DOHH2 (cell line): ENCODE measurements around the gene CNTN5.

Experiments
- EZH2phosphoT487 ChIP-seq: fragments of 200-600 bp; sonication (generic); IDR thresholded peaks from 2 replicates; pipeline ENCODE4 v1.6.1; 2017; ENCODE audit warnings: borderline replicate concordance, mild to moderate bottlenecking, antibody characterized with exemption, low read length, moderate library complexity, mixed read lengths
- TF ChIP-seq, protein P1 (sequence below): fragments of 200-600 bp; sonication (generic); IDR thresholded peaks from one replicate; pipeline ENCODE4 v1.5.1; 2014; ENCODE audit warnings: antibody characterized with exemption, mild to moderate bottlenecking, low read depth, low read length; ENCODE audit not compliant: poor library complexity, severe bottlenecking

DNA sequence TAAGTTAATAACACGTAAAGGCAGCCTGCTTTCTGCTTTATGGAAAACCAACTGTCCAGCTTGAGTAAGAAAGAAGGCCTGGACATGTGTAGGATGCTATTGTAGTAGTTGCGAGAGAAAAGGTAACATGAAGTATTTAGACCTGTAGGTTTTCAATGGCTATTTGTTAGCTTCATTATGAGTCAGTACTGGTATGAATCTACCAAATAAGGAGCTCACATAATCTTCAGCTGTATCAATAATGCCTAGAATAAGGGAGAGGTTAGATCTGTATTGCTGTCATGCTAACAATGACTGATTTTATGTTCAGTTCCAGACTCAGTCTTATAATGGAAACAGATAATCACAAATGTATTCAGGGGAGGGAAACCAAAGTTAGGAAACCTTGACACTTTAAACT lies 550.3 kb downstream of the CNTN5 start:
- TF ChIP-seq, protein P1, sequence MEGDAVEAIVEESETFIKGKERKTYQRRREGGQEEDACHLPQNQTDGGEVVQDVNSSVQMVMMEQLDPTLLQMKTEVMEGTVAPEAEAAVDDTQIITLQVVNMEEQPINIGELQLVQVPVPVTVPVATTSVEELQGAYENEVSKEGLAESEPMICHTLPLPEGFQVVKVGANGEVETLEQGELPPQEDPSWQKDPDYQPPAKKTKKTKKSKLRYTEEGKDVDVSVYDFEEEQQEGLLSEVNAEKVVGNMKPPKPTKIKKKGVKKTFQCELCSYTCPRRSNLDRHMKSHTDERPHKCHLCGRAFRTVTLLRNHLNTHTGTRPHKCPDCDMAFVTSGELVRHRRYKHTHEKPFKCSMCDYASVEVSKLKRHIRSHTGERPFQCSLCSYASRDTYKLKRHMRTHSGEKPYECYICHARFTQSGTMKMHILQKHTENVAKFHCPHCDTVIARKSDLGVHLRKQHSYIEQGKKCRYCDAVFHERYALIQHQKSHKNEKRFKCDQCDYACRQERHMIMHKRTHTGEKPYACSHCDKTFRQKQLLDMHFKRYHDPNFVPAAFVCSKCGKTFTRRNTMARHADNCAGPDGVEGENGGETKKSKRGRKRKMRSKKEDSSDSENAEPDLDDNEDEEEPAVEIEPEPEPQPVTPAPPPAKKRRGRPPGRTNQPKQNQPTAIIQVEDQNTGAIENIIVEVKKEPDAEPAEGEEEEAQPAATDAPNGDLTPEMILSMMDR, result no peak
- no peak for TF ChIP-seq EZH2phosphoT487
